ENCODE measurements around the gene PSMB1.

PSMB1 gene

GRCh38 chr6:170500955-170501590 lies 52.0 kb downstream of the PSMB1 start:
- H3K4me3 ChIP-seq (ENCODE audit: low read depth, low read length), result no peak overlapping the region

GRCh38 chr6:170497841-170498301 lies 55.2 kb downstream of the PSMB1 start:
- no peak for TF ChIP-seq CTCF (IDR thresholded peaks at IDR 0.05; ENCODE audit: borderline replicate concordance, insufficient read depth, low read depth, low read length)
- H3K4me3 ChIP-seq (ENCODE audit: low read depth, low read length), result no peak overlapping the region

More at GRCh38 chr6:170500955-170501590, 52.0 kb downstream of the PSMB1 start:
- no peak for TF ChIP-seq CTCF (IDR thresholded peaks at IDR 0.05; ENCODE audit: borderline replicate concordance, insufficient read depth, low read depth, low read length)

GRCh38 chr6:170493354-170493753 lies 59.8 kb downstream of the PSMB1 start:
- no peak for TF ChIP-seq CTCF (IDR thresholded peaks at IDR 0.05; ENCODE audit: borderline replicate concordance, insufficient read depth, low read depth, low read length)
- no peak overlapping the region for H3K4me3 ChIP-seq (ENCODE audit: low read depth, low read length)

- TF ChIP-seq CTCF (IDR thresholded peaks at IDR 0.05; ENCODE audit: borderline replicate concordance, insufficient read depth, low read depth, low read length), result no peak
- no peak overlapping the region for H3K4me3 ChIP-seq (ENCODE audit: low read depth, low read length)
These were observed 62.8 kb downstream of the PSMB1 start for GRCh38 chr6:170490259-170490658.

- no peak for TF ChIP-seq CTCF (IDR thresholded peaks at IDR 0.05; ENCODE audit: borderline replicate concordance, insufficient read depth, low read depth, low read length)
- H3K4me3 ChIP-seq (ENCODE audit: low read depth, low read length), result no peak overlapping the region
These were observed 63.3 kb downstream of the PSMB1 start for GRCh38 chr6:170489836-170490235.

GRCh38 chr6:170487707-170488329 lies 65.3 kb downstream of the PSMB1 start:
- TF ChIP-seq CTCF (IDR thresholded peaks at IDR 0.05; ENCODE audit: borderline replicate concordance, insufficient read depth, low read depth, low read length), result no peak
- no peak overlapping the region for H3K4me3 ChIP-seq (ENCODE audit: low read depth, low read length)

GRCh38 chr6:170485159-170485558 lies 67.9 kb downstream of the PSMB1 start:
- TF ChIP-seq CTCF (IDR thresholded peaks at IDR 0.05; ENCODE audit: borderline replicate concordance, insufficient read depth, low read depth, low read length), result no peak
- no peak overlapping the region for H3K4me3 ChIP-seq (ENCODE audit: low read depth, low read length)
